ENCODE data around the gene MLX.

DNA sequence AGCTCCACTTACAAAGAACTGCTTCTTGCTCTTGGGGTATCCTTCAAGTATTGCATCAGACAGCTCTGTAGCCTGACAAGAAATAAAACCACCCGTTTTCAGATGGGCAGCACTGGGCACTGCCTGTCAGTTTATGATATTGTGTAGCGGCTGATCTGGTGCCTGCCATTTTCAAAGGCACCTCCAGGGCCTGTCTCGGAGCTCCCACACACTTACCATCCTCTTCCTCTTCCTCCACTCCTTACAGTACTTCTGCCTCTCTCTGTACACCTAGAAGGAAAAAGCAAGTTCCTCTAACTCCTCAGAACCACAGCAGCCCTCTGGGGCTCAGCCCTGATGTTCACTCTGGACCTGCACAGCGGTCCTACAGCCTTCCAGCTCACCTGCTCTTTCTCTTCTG lies 6.2 kb downstream of the MLX start:
- TF ChIP-seq, protein P1, sequence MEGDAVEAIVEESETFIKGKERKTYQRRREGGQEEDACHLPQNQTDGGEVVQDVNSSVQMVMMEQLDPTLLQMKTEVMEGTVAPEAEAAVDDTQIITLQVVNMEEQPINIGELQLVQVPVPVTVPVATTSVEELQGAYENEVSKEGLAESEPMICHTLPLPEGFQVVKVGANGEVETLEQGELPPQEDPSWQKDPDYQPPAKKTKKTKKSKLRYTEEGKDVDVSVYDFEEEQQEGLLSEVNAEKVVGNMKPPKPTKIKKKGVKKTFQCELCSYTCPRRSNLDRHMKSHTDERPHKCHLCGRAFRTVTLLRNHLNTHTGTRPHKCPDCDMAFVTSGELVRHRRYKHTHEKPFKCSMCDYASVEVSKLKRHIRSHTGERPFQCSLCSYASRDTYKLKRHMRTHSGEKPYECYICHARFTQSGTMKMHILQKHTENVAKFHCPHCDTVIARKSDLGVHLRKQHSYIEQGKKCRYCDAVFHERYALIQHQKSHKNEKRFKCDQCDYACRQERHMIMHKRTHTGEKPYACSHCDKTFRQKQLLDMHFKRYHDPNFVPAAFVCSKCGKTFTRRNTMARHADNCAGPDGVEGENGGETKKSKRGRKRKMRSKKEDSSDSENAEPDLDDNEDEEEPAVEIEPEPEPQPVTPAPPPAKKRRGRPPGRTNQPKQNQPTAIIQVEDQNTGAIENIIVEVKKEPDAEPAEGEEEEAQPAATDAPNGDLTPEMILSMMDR (conservative IDR thresholded peaks at IDR 0.05 in 1 of 2, IDR thresholded peaks at IDR 0.05 in 1 of 2; ENCODE audit: extremely low read depth in 1 of 2, insufficient read depth in 1 of 2, low read depth in 1 of 2, low read length in 2 of 2), result no peak
- TF ChIP-seq EZH2 (IDR thresholded peaks at IDR 0.05; ENCODE audit: borderline replicate concordance, low read length), result no peak

Data from mammary epithelial cell (primary cell).